Effector CD8-positive, alpha-beta T cell (primary cell): ENCODE measurements around the gene PCNX3.

ENCODE experiments used
- DNase-seq: peaks from one replicate; lab custom pipeline; 2025; lab: John Stamatoyannopoulos, UW

The PCNX3 gene

DNA sequence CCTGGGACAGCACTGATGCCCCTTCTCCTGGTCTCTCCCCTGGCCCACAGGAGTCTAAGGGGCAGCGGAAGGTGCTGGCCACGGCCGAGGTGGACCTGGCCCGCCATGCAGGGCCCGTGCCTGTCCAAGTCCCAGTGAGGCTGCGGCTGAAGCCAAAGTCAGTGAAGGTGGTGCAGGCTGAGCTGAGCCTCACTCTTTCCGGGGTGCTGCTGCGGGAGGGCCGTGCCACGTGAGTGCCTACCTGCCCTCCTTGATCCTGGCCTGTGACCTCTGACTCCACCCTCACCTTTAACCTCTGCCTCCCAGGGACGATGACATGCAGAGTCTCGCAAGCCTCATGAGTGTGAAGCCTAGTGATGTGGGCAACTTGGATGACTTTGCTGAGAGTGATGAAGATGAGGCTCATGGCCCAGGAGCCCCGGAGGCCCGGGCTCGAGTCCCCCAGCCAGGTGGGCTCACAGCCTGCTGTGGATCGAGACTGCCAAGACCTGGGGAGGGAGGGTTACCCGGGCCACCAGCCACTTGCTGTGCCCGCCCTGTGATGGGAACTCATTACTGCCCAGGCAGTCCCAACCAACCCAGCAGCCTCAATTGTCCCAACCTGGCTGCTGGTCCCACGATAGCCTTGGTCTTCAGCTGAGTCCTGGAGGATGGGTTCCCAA is 35.4 kb upstream of the PCNX3 start:
- no peak for DNase-seq

DNA sequence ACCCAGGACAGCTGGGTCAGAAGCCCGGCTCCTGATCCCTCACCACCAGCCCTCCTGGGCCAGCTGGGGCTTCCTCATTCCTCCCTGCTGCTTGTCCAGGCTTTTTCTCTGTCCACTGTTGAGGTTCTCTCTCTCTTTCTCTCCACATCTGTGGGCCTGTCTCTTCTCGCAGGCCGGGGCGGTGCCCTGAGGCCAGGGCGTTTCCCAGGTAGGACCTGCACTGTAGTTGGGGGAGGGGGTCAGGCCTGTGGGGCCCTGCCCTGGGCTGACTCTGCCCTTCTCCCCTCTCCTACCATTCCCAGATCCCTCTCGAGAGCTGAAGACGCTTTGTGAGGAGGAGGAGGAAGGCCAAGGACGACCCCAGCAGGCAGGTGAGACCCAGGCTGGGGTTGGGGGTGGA is 34.8 kb upstream of the PCNX3 start:
- DNase-seq: no peak

GRCh38 chr11:65581928-65582327 is 33.6 kb upstream of the PCNX3 start:
- no peak for DNase-seq

GRCh38 chr11:65583589-65583988 is 32.0 kb upstream of the PCNX3 start:
- DNase-seq: no peak

GRCh38 chr11:65584106-65584505 is 31.5 kb upstream of the PCNX3 start:
- no peak for DNase-seq

DNA sequence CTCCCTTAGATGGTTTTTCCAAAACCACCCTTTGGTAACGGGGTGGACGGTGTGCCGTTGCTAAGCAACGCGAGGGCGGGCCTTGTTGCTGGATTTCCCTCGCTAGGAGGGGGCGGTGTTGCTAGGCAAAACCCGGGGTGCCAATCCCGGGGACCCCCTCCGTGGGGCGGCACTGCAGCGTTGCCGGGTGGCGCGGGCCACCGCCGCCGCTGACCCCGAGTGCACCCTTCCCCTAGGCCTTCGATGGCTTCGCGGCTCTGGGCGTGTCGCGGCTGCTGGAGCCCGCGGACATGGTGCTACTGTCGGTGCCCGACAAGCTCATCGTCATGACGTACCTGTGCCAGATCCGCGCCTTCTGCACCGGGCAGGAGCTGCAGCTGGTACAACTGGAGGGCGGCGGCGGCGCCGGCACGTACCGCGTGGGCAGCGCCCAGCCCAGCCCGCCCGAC is 30.8 kb upstream of the PCNX3 start:
- DNase-seq: no peak

DNA sequence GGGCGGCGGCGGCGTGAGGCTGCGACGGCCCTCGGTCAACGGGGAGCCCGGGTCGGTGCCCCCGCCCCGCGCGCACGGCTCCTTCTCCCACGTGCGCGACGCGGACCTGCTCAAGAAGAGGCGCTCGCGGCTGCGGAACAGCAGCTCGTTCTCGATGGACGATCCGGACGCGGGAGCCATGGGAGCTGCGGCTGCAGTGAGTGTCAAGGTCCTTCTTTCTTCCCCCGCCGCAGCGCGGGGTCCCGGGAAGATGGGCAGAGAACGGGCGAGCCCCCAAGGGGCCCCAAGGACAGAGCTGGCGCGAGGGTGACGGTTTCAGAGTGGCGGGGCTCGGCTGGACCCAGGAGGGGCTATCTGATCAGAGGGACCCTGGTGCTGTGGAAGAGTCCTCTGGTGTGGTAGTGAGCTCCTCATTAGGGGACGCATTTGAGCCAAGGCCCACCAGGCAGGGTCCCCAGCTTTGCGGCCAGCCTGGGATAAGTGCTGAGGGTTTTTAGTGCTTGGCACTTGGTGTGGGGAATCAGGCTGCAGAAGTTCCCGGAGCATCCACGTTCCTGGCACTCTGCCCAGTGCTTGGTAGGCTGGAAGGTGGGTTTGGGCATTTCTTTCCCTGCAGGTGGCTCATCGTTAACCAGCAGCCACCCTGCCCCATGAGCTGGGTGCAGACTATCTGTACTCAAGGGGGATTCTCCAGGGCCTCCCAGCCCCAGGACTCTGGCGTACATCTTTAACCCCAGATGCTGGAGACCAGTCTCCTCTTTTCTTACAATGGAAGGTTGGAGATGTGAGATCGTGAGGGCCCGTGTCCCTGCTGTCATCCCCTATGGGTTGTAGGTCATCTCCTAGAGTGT is 30.0 kb upstream of the PCNX3 start:
- DNase-seq: no peak

- no peak for DNase-seq
Measured at GRCh38 chr11:65586247-65586630, 29.3 kb upstream of the PCNX3 start.

- DNase-seq: no peak
Measured at GRCh38 chr11:65586676-65587075, 28.9 kb upstream of the PCNX3 start.

DNA sequence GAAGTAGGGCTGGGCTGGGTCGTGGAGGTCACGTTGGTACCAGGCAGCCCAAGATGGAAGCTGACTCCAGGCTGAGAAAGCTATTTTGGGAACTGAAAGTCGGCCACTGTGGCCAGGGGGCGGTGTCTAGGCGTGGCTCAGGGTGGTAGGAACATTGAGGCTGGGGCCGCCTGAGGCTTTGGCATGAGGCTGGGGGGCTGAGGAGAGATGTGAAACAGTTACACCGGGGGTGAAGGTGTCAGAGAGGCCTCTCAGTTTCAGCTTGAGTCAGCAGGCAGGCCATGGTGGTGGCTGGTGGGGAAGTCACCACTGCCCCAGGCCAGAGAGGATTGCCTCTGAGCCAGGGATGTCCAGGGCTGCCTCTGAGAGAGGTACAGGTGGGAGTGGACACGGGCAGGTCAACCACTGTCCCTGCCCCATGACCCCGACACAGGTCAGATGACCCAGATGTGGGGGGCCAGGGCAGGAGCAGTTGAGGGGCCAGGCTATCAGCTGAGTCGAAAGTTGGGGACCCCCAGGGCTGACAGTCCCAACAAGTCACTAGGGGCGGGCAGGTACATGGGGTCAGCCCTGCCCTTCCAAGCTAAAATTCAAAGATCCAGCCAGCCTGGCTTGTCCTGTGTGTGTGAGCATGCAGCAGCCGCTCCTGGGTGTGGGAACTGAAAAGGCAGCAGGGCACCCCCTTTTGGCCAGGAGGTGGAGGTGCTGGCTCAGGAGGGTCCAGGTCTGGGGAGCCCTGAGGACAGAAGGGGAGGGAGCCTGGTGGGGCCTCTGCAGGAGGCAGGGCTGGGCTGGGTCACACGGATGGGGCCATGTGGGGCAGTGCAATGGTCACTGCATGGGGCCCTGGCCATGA is 27.1 kb upstream of the PCNX3 start:
- peak; percentile 57 for DNase-seq

DNA sequence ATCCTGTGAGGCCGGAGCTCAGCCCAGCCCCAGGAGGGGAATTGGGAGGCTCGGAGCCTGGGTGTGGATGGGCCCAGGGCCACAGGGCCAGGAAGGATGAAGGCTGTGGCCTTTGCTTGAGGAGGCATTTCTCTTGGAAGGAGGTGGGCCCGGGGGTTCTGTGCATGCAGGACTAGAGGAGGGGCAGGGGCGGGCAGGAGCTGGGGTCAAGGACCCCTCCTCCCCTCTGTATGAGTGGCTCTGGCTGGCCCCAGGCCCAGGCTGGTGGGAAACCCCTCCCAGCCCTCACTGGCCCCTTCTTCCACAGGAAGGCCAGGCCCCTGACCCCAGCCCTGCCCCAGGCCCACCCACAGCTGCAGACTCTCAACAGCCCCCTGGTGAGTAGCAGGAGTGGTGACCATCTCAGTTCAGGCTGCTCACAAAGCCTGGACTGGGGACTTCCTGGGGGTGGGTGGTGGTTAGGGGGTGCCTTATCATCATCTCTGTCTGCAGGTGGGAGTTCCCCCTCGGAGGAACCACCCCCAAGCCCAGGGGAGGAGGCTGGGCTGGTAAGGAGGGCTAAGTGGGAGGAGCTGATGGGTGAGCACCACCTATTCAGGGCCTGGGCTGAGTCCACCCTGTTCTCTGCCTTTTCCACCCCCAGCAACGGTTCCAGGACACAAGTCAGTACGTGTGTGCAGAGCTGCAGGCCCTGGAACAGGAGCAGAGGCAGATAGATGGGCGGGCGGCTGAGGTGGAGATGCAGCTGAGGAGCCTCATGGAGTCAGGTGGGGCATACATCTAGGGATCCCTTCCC is 25.9 kb upstream of the PCNX3 start:
- DNase-seq: peak; percentile 27

DNA sequence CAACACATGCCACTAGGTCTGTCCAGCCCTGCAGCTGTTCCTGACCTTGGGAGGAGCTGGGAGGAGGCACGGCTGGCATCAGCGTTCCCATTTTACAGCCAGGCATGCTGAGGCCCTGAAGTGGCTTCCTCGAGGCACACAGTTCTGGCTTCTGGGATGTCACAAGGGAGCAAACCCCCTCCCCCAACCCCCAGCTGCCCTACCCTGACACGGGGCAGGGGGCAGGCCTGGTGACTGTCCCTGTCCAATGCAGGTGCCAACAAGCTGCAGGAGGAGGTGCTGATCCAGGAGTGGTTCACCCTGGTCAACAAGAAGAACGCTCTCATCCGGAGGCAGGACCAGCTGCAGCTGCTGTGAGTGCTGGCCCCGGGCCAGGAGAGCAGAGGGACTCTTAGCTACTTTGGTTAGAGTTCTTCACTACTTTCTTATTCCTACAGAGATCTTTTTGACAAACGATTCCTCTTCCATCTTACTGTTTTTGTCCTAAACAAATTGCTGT is 25.3 kb upstream of the PCNX3 start:
- DNase-seq: no peak

DNA sequence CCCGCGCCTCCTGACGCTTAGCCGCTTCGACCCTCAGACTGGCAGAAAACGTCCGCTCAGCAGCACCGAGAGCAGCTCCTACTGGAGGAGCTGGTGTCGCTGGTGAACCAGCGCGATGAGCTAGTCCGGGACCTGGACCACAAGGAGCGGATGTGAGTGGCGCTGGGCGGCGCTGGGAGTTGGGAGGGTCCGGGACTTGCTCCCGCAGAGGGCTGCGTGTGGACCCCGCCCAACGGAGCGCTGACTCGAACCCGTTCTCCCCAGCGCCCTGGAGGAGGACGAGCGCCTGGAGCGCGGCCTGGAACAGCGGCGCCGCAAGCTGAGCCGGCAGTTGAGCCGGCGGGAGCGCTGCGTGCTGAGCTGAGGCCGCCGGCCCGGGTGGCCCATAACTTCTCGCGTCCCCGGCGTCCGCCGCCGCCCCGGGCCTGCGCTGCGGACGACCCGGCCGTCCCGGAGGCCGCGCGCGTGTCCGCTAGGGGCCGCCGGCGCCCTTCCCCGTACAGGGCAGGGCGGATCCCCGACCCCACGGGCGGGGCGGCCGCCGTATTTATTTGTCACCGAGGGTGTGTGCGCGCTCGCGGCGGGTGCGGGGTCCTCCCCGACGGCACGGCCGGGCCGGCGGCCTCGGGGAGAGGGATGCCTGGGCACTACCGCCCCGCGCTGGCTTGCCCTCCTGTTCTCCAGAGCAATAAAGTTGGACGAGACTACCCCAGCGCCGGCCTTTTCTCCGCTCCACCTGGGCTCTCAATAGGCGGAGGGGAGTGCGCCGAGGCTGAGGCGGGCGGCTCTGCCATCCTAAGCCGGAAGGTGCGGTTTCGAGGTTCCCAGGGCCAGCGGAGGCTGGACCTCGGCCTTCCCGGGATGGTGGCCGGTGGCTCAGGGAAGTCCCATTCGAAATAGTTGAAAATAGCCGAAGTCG is 23.4 kb upstream of the PCNX3 start:
- DNase-seq: no peak

GRCh38 chr11:65592858-65593517 is 22.6 kb upstream of the PCNX3 start:
- DNase-seq: no peak

DNA sequence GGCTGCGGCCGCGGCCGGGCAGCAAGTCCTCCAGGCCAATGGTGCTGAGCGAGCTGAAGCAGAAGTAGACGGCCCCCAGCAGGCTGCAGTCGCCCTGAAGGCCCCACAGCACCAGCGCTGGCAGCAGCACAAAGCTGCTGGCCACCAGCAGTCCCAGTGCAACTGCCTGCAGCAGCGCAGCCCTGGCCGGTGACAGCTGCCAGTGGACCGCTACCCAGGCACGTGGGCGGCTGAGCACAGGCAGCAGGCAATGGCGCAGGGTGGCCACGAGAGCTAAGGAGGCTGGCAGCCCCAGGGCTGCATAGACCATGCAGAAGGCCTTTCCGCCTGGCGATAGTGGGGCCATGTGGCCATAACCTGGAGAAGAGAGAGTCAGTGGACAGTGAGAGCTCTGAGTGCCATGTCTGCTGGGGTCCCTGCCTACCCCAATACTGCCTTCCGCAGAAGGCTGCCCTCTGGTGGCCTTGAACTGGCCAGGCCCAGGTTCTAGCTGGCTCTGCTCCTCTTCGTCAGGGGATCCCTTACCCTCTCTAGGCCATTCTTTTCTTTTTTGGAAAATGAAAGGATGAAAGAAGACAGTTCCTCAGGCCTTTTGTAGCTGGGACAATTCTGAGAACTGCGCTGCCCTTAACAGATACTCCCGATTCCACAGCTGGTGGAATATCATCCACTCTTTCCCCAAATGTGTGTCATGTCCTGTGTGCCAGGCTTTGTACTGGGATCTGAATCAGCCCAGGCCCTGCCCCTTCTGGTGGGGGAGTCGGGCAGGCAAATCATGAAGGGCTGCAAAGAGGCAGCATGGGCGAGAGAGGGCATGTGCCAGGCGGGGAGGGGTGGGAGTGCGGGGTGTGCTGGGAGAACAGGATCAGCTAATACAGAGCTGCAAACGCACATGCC is 21.8 kb upstream of the PCNX3 start:
- DNase-seq: peak; percentile 42

- DNase-seq: no peak
Measured at GRCh38 chr11:65595131-65595530, 20.4 kb upstream of the PCNX3 start.

GRCh38 chr11:65595543-65596281 is 19.9 kb upstream of the PCNX3 start, which contains the start of gene KCNK7:
KCNK7 (minus strand) TSS chr11:65595800; CDS start chr11:65595772, 28 bp downstream.
- DNase-seq: no peak

DNA sequence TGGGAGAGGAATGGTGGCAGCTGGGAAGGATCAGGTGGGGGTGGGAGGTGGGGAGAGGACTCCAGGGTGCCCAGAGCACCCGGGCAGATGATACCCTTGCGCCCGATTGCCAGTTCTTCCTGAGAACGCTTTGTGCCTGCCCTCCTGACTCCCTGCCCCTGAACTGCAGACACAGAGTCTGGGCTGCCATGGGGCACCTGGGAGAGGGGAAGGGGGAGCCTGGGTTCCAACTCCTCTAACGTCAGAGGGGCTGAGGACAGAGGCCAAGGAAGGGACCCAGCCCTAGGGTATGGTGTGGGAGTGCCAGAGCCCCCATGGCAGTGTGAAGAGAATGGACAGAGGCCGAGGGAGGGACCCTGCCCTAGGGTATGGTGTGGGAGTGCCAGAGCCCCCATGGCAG is 19.1 kb upstream of the PCNX3 start:
- no peak for DNase-seq
